Measurements from ENCODE around the gene CYFIP2. TPM values are rescaled to one million over a fixed set of nuclear protein-coding genes. Genes with fewer than 3 reads are reported as not detected.

Gene CYFIP2
- total and polyA plus RNA-seq, 2 donors (not counting 1 experiment from before 2014, with no cell fraction given): 5.0 to 27.6 TPM

DNA sequence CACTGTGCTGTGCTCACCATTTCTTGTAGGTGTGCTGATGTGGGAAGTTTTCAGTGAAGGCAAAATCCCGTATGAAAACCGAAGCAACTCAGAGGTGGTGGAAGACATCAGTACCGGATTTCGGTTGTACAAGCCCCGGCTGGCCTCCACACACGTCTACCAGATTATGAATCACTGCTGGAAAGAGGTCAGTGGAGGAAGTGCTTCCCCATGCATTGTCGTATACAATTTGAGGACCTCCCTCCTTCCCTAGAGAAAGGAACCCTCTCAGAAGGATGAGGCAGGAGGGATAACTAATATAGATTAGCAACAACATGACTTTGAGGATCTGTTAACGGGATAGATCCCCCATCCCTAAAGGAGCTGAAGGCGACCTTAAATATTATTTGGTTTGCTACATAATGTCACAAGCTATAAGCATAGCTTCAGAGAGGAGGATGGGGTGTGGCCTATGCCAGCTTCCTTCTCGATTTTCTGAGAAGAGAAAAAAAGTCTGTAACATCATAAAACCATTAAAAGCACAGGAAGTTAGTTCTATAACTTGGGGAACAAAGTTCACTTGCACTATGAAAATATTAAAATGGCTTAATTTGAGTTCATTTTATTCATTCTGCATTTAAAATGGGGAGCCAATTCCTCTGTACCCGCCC lies 17.0 kb upstream of the CYFIP2 start:
- H3K4me1 ChIP-seq (ENCODE audit: control insufficient read depth, extremely low read depth, insufficient read depth, low read length): no peaks in the 10 kb centered on the region
- H4K20me1 ChIP-seq (ENCODE audit: control insufficient read depth, extremely low read depth, insufficient read depth, low read length): no peaks in the 10 kb centered on the region
- H3K36me3 ChIP-seq (ENCODE audit: control insufficient read depth, insufficient read depth, low read length): no peaks in the 10 kb centered on the region
- no peak overlapping the region for H2AFZ ChIP-seq (ENCODE audit: low read length)
- TF ChIP-seq, protein P1, sequence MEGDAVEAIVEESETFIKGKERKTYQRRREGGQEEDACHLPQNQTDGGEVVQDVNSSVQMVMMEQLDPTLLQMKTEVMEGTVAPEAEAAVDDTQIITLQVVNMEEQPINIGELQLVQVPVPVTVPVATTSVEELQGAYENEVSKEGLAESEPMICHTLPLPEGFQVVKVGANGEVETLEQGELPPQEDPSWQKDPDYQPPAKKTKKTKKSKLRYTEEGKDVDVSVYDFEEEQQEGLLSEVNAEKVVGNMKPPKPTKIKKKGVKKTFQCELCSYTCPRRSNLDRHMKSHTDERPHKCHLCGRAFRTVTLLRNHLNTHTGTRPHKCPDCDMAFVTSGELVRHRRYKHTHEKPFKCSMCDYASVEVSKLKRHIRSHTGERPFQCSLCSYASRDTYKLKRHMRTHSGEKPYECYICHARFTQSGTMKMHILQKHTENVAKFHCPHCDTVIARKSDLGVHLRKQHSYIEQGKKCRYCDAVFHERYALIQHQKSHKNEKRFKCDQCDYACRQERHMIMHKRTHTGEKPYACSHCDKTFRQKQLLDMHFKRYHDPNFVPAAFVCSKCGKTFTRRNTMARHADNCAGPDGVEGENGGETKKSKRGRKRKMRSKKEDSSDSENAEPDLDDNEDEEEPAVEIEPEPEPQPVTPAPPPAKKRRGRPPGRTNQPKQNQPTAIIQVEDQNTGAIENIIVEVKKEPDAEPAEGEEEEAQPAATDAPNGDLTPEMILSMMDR (conservative IDR thresholded peaks at IDR 0.05 in 1 of 2, IDR thresholded peaks at IDR 0.05 in 1 of 2; ENCODE audit: low read depth in 1 of 2, low read length in 2 of 2): no peak
- TF ChIP-seq EZH2 (IDR thresholded peaks at IDR 0.05; ENCODE audit: low read length, missing control alignments): no peak
- H3K79me2 ChIP-seq (ENCODE audit: control insufficient read depth, insufficient read depth, low read length): no peaks in the 10 kb centered on the region
- H3K4me3 ChIP-seq (replicated peaks in 1 of 4; ENCODE audit: control extremely low read depth in 1 of 4, insufficient read depth in 1 of 4, low read depth in 3 of 4, low read length in 4 of 4): no peak overlapping the region
- H3K9me3 ChIP-seq (ENCODE audit: control insufficient read depth, insufficient read depth, low read depth, low read length): no peaks in the 10 kb centered on the region
- no peak overlapping the region for H3K4me2 ChIP-seq (ENCODE audit: extremely low read depth, insufficient read depth, low read length)
- H3K27me3 ChIP-seq (ENCODE audit: control insufficient read depth, insufficient read depth, low read length): no peaks in the 10 kb centered on the region
- no peak overlapping the region for H3K9ac ChIP-seq (ENCODE audit: insufficient read depth, low read length)
- H3K27ac ChIP-seq (ENCODE audit: insufficient read depth, low read length): no peak overlapping the region
- no peak for DNase-seq (ENCODE audit: low read depth in 2 of 2)

DNA sequence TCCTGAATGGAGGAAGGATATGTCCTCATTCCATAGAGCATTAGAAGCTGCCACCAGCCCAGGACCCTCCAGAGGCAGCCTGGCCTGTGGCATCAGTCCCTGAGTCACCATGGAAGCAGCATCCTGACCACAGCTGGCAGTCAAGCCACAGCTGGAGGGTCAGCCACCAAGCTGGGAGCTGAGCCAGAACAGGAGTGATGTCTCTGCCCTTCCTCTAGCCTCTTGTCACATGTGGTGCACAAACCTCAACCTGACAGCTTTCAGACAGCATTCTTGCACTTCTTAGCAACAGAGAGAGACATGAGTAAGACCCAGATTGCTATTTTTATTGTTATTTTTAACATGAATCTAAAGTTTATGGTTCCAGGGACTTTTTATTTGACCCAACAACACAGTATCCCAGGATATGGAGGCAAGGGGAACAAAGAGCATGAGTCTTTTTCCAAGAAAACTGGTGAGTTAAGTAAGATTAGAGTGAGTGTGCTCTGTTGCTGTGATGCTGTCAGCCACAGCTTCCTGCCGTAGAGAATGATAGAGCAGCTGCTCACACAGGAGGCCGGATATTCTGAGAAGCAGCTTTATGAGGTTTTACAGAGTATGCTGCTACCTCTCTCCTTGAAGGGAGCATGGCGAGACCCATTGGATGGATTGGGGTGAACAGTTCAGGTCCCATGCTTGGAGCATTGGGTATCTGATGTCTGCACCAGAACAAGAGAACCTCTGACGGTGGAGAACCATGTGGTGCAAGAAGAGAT lies 13.0 kb upstream of the CYFIP2 start:
- H3K4me2 ChIP-seq (ENCODE audit: extremely low read depth, insufficient read depth, low read length): no peak overlapping the region
- no peak overlapping the region for H3K27ac ChIP-seq (ENCODE audit: insufficient read depth, low read length)
- H4K20me1 ChIP-seq (ENCODE audit: control insufficient read depth, extremely low read depth, insufficient read depth, low read length): no peaks in the 10 kb centered on the region
- TF ChIP-seq EZH2 (IDR thresholded peaks at IDR 0.05; ENCODE audit: low read length, missing control alignments): no peak
- TF ChIP-seq, protein P1 (conservative IDR thresholded peaks at IDR 0.05 in 1 of 2, IDR thresholded peaks at IDR 0.05 in 1 of 2; ENCODE audit: low read depth in 1 of 2, low read length in 2 of 2): no peak
- no peaks in the 10 kb centered on the region for H3K79me2 ChIP-seq (ENCODE audit: control insufficient read depth, insufficient read depth, low read length)
- no peaks in the 10 kb centered on the region for H3K9me3 ChIP-seq (ENCODE audit: control insufficient read depth, insufficient read depth, low read depth, low read length)
- no peaks in the 10 kb centered on the region for H3K4me1 ChIP-seq (ENCODE audit: control insufficient read depth, extremely low read depth, insufficient read depth, low read length)
- H3K27me3 ChIP-seq (ENCODE audit: control insufficient read depth, insufficient read depth, low read length): no peaks in the 10 kb centered on the region
- no peak overlapping the region for H3K4me3 ChIP-seq (replicated peaks in 1 of 4; ENCODE audit: control extremely low read depth in 1 of 4, insufficient read depth in 1 of 4, low read depth in 3 of 4, low read length in 4 of 4)
- no peak overlapping the region for H3K9ac ChIP-seq (ENCODE audit: insufficient read depth, low read length)
- no peaks in the 10 kb centered on the region for H3K36me3 ChIP-seq (ENCODE audit: control insufficient read depth, insufficient read depth, low read length)
- DNase-seq (ENCODE audit: low read depth in 2 of 2): peak in 1 of 2 donors; percentile 18
- H2AFZ ChIP-seq (ENCODE audit: low read length): no peak overlapping the region

- Histone ChIP-seq H3K79me2 (ENCODE audit: control insufficient read depth, insufficient read depth, low read length) (no peaks in the 10 kb centered on the region), H2AFZ (ENCODE audit: low read length) (no peak overlapping the region), H3K36me3 (ENCODE audit: control insufficient read depth, insufficient read depth, low read length) (no peaks in the 10 kb centered on the region), H4K20me1 (ENCODE audit: control insufficient read depth, extremely low read depth, insufficient read depth, low read length) (no peaks in the 10 kb centered on the region), H3K27ac (ENCODE audit: insufficient read depth, low read length) (no peak overlapping the region), H3K27me3 (ENCODE audit: control insufficient read depth, insufficient read depth, low read length) (no peaks in the 10 kb centered on the region), H3K9ac (ENCODE audit: insufficient read depth, low read length) (no peak overlapping the region), H3K4me1 (ENCODE audit: control insufficient read depth, extremely low read depth, insufficient read depth, low read length) (no peaks in the 10 kb centered on the region), H3K9me3 (ENCODE audit: control insufficient read depth, insufficient read depth, low read depth, low read length) (no peaks in the 10 kb centered on the region), H3K4me2 (ENCODE audit: extremely low read depth, insufficient read depth, low read length) (no peak overlapping the region), H3K4me3 (replicated peaks in 1 of 4; ENCODE audit: control extremely low read depth in 1 of 4, insufficient read depth in 1 of 4, low read depth in 3 of 4, low read length in 4 of 4) (no peak overlapping the region)
- DNase-seq (ENCODE audit: low read depth in 2 of 2): peak; percentile 22 to 65
- TF ChIP-seq, protein P1 (conservative IDR thresholded peaks at IDR 0.05 in 1 of 2, IDR thresholded peaks at IDR 0.05 in 1 of 2; ENCODE audit: low read depth in 1 of 2, low read length in 2 of 2): peak; percentile 96 to 98
- TF ChIP-seq EZH2 (IDR thresholded peaks at IDR 0.05; ENCODE audit: low read length, missing control alignments): no peak
Observed at GRCh38 chr5:157253547-157253946, 12.4 kb upstream of the CYFIP2 start.

All from fibroblast of lung (primary cell).